Activated T-cell treated with anti-CD3 and anti-CD28 coated beads, Interleukin-2, amount 50 U/mL, for 4 hours (primary cell): ENCODE data around the gene ZDHHC9. TPM values are rescaled to one million over a fixed set of nuclear protein-coding genes. Genes with fewer than 3 reads are reported as not detected.

Source experiments
- ATAC-seq, 2 donors: fragments of 200-7000 bp; cut with Tn5 transposase; one replicate each; pipeline ENCODE4 v1.10.0; 2021
- DNase-seq: peaks from one replicate; pipeline ENCODE4 v3.0.0-alpha.2; 2020
- H3K27me3 Mint-ChIP-seq: one replicate; pipeline ENCODE4 v1.8.0; 2021; ENCODE audit warnings: low read depth, mixed read lengths
- H3K36me3 Mint-ChIP-seq: one replicate; pipeline ENCODE4 v1.8.0; 2022; ENCODE audit warnings: mixed read lengths; ENCODE audit not compliant: insufficient read depth
- H3K4me1 Mint-ChIP-seq: one replicate; pipeline ENCODE4 v1.8.0; 2021; ENCODE audit warnings: low read depth, mixed read lengths
- H3K4me3 Mint-ChIP-seq: one replicate; pipeline ENCODE4 v1.8.0; 2021; ENCODE audit warnings: mild to moderate bottlenecking, moderate library complexity, mixed read lengths
- H3K9me3 Mint-ChIP-seq: one replicate; pipeline ENCODE4 v1.8.0; 2021; ENCODE audit warnings: mixed read lengths
- total RNA-seq, 3 donors: library from RNA; stranded (reverse); gene quantifications; one replicate each; pipeline ENCODE4 v1.2.1, GENCODE V29; 2021

Gene ZDHHC9
- total RNA-seq, 3 donors from 2014 or later = 12.3 to 14.2 (median 12.7) TPM

GRCh38 chrX:129785160-129785947, 58.3 kb downstream of the ZDHHC9 start:
- ATAC-seq = no peak
- Mint-ChIP-seq H3K4me1 (peaks cover 51% of the 10 kb centered on the region), H3K27me3 (no peaks in the 10 kb centered on the region), H3K4me3 (peak overlapping the region; percentile 55), H3K9me3 (no peaks in the 10 kb centered on the region), H3K36me3 (peaks cover 24% of the 10 kb centered on the region)
- no peak for DNase-seq

- Mint-ChIP-seq H3K4me1 (peaks cover 57% of the 10 kb centered on the region), H3K27me3 (no peaks in the 10 kb centered on the region)
Measured at GRCh38 chrX:129784371-129784770, 59.3 kb downstream of the ZDHHC9 start.

GRCh38 chrX:129783291-129783713, 60.4 kb downstream of the ZDHHC9 start:
- no peaks in the 10 kb centered on the region for H3K27me3 Mint-ChIP-seq
- H3K36me3 Mint-ChIP-seq = peaks cover 24% of the 10 kb centered on the region
- H3K9me3 Mint-ChIP-seq = no peaks in the 10 kb centered on the region
- H3K4me3 Mint-ChIP-seq = peak overlapping the region; percentile 92
- ATAC-seq = no peak
- DNase-seq = no peak
- peaks cover 66% of the 10 kb centered on the region for H3K4me1 Mint-ChIP-seq

More at GRCh38 chrX:129784371-129784770, 59.3 kb downstream of the ZDHHC9 start:
- no peak for DNase-seq
- no peaks in the 10 kb centered on the region for H3K9me3 Mint-ChIP-seq
- H3K36me3 Mint-ChIP-seq = peaks cover 24% of the 10 kb centered on the region
- peak overlapping the region; percentile 92 for H3K4me3 Mint-ChIP-seq
- no peak for ATAC-seq

GRCh38 chrX:129782706-129783105, 61.0 kb downstream of the ZDHHC9 start:
- no peaks in the 10 kb centered on the region for H3K27me3 Mint-ChIP-seq
- H3K4me1 Mint-ChIP-seq = peaks cover 72% of the 10 kb centered on the region
- peak overlapping the region; percentile 92 for H3K4me3 Mint-ChIP-seq
- H3K36me3 Mint-ChIP-seq = peaks cover 22% of the 10 kb centered on the region
- ATAC-seq = no peak
- DNase-seq = no peak
- H3K9me3 Mint-ChIP-seq = no peaks in the 10 kb centered on the region

GRCh38 chrX:129781680-129782495, 61.8 kb downstream of the ZDHHC9 start:
- H3K9me3 Mint-ChIP-seq = no peaks in the 10 kb centered on the region
- ATAC-seq = peak; percentile 47 to 49

GRCh38 chrX:129781134-129781672, 62.5 kb downstream of the ZDHHC9 start:
- Mint-ChIP-seq H3K9me3 (no peaks in the 10 kb centered on the region), H3K36me3 (peaks cover 17% of the 10 kb centered on the region)

More at GRCh38 chrX:129781680-129782495, 61.8 kb downstream of the ZDHHC9 start:
- peaks cover 17% of the 10 kb centered on the region for H3K36me3 Mint-ChIP-seq
- H3K27me3 Mint-ChIP-seq = no peaks in the 10 kb centered on the region
- peaks cover 71% of the 10 kb centered on the region for H3K4me1 Mint-ChIP-seq
- DNase-seq = no peak
- peak overlapping the region; percentile 92 for H3K4me3 Mint-ChIP-seq

GRCh38 chrX:129780441-129781105, 63.1 kb downstream of the ZDHHC9 start:
- DNase-seq (no peak), ATAC-seq (no peak)
- Mint-ChIP-seq H3K4me1 (peaks cover 66% of the 10 kb centered on the region), H3K27me3 (no peaks in the 10 kb centered on the region), H3K36me3 (peaks cover 14% of the 10 kb centered on the region), H3K4me3 (peak overlapping the region; percentile 92), H3K9me3 (no peaks in the 10 kb centered on the region)

More at GRCh38 chrX:129781134-129781672, 62.5 kb downstream of the ZDHHC9 start:
- H3K4me3 Mint-ChIP-seq = peak overlapping the region; percentile 92
- H3K27me3 Mint-ChIP-seq = no peaks in the 10 kb centered on the region
- ATAC-seq = peak; percentile 75 to 88
- H3K4me1 Mint-ChIP-seq = peaks cover 70% of the 10 kb centered on the region
- peak; percentile 57 for DNase-seq

GRCh38 chrX:129779747-129780146, 63.9 kb downstream of the ZDHHC9 start, which contains the start of gene SASH3:
SASH3 (plus strand) TSS chrX:129779949; CDS start chrX:129780098, 149 bp downstream.
- Mint-ChIP-seq H3K36me3 (peaks cover 12% of the 10 kb centered on the region), H3K27me3 (no peaks in the 10 kb centered on the region), H3K4me3 (peak within 1 kb of the TSS; percentile 92), H3K4me1 (peaks cover 68% of the 10 kb centered on the region), H3K9me3 (no peaks in the 10 kb centered on the region)
- ATAC-seq = peak in 1 of 2 donors; percentile 4
- no peak for DNase-seq

- peaks cover 9% of the 10 kb centered on the region for H3K36me3 Mint-ChIP-seq
- DNase-seq = no peak
- H3K27me3 Mint-ChIP-seq = no peaks in the 10 kb centered on the region
- peak overlapping the region; percentile 92 for H3K4me3 Mint-ChIP-seq
- peaks cover 68% of the 10 kb centered on the region for H3K4me1 Mint-ChIP-seq
- H3K9me3 Mint-ChIP-seq = no peaks in the 10 kb centered on the region
- no peak for ATAC-seq
Measured at GRCh38 chrX:129779086-129779672, 64.5 kb downstream of the ZDHHC9 start.

- H3K4me3 Mint-ChIP-seq = peak overlapping the region; percentile 80
- DNase-seq = peak; percentile 52
- no peaks in the 10 kb centered on the region for H3K36me3 Mint-ChIP-seq
- peak; percentile 47 to 53 for ATAC-seq
- H3K27me3 Mint-ChIP-seq = no peaks in the 10 kb centered on the region
- H3K4me1 Mint-ChIP-seq = peaks cover 65% of the 10 kb centered on the region
- no peaks in the 10 kb centered on the region for H3K9me3 Mint-ChIP-seq
Measured at GRCh38 chrX:129777218-129778030, 66.3 kb downstream of the ZDHHC9 start.

GRCh38 chrX:129773649-129774458, 69.8 kb downstream of the ZDHHC9 start:
- Mint-ChIP-seq H3K9me3 (no peaks in the 10 kb centered on the region), H3K27me3 (no peaks in the 10 kb centered on the region), H3K36me3 (no peaks in the 10 kb centered on the region), H3K4me3 (no peak overlapping the region), H3K4me1 (peaks cover 73% of the 10 kb centered on the region)
- ATAC-seq (no peak), DNase-seq (no peak)

GRCh38 chrX:129772796-129773431, 70.8 kb downstream of the ZDHHC9 start:
- no peaks in the 10 kb centered on the region for H3K36me3 Mint-ChIP-seq
- H3K4me3 Mint-ChIP-seq = peak overlapping the region; percentile 53
- ATAC-seq (no peak), DNase-seq (no peak)
- no peaks in the 10 kb centered on the region for H3K27me3 Mint-ChIP-seq
- H3K4me1 Mint-ChIP-seq = peaks cover 74% of the 10 kb centered on the region
- no peaks in the 10 kb centered on the region for H3K9me3 Mint-ChIP-seq
